22Rv1 (cell line): ENCODE measurements around the gene TRPC4AP.

Experiments
- H3K27ac ChIP-seq: fragments of 450-650 bp; 2 replicates; pipeline ENCODE4 v1.5.1; 2017
- CTCF ChIP-seq: fragments of 450-650 bp; IDR thresholded peaks from 2 replicates; pipeline ENCODE4 v1.5.1; 2017; ENCODE audit warnings: mild to moderate bottlenecking
- ZFX ChIP-seq: fragments of 450-650 bp; IDR thresholded peaks from 2 replicates; pipeline ENCODE4 v1.6.1; 2017; ENCODE audit warnings: antibody characterized with exemption, borderline replicate concordance

The TRPC4AP gene

GRCh38 chr20:35006531-35006971 is 86.1 kb downstream of the TRPC4AP start:
- TF ChIP-seq CTCF = no peak
- TF ChIP-seq ZFX = no peak

GRCh38 chr20:35006009-35006408 is 86.6 kb downstream of the TRPC4AP start:
- no peak overlapping the region for H3K27ac ChIP-seq
- TF ChIP-seq ZFX = no peak
- TF ChIP-seq CTCF = no peak

More at GRCh38 chr20:35006531-35006971, 86.1 kb downstream of the TRPC4AP start:
- H3K27ac ChIP-seq = no peak overlapping the region

- no peak for TF ChIP-seq CTCF
- no peak overlapping the region for H3K27ac ChIP-seq
Measured at GRCh38 chr20:35005463-35005961, 87.1 kb downstream of the TRPC4AP start.

- no peak overlapping the region for H3K27ac ChIP-seq
- TF ChIP-seq CTCF (no peak), ZFX (no peak)
Measured at GRCh38 chr20:35004749-35005462, 87.7 kb downstream of the TRPC4AP start.

- no peak overlapping the region for H3K27ac ChIP-seq
- TF ChIP-seq CTCF (no peak), ZFX (no peak)
Measured at GRCh38 chr20:35004051-35004725, 88.4 kb downstream of the TRPC4AP start.

- no peak for TF ChIP-seq CTCF
- TF ChIP-seq ZFX = no peak
- H3K27ac ChIP-seq = no peak overlapping the region
Measured at GRCh38 chr20:35003211-35004031, 89.2 kb downstream of the TRPC4AP start.
